SK-N-SH (cell line): Measurements from ENCODE around the gene SEMA3G.

Source experiments
- CTCF ChIP-seq: fragments of 200-600 bp; sonication (generic); IDR thresholded peaks from 2 replicates; pipeline ENCODE4 v1.6.1; 2017; ENCODE audit warnings: antibody characterized with exemption, mild to moderate bottlenecking, moderate library complexity
- EP300 ChIP-seq, 2 experiments: IDR thresholded peaks; 2 replicates each; pipeline versions ENCODE4 v1.4.0 to v1.6.1; 2012; ENCODE audit warnings: borderline replicate concordance in 1 of 2, low read depth in 1 of 2, low read length in 1 of 2
- EZH2phosphoT487 ChIP-seq: fragments of 200-600 bp; sonication (generic); IDR thresholded peaks from 2 replicates; pipeline ENCODE4 v1.6.1; 2017; ENCODE audit warnings: low read depth, mixed run types, mild to moderate bottlenecking, antibody characterized with exemption, moderate library complexity, borderline replicate concordance
- GABPA ChIP-seq: IDR thresholded peaks from 2 replicates; pipeline ENCODE4 v1.4.0; 2012; ENCODE audit warnings: low read depth, mild to moderate bottlenecking
- JUND ChIP-seq: IDR thresholded peaks from 2 replicates; pipeline ENCODE4 v1.4.0; 2012
- NFIC ChIP-seq: IDR thresholded peaks from 2 replicates; pipeline ENCODE4 v1.4.0; 2012; ENCODE audit warnings: borderline replicate concordance
- NRF1 ChIP-seq: IDR thresholded peaks from 2 replicates; pipeline ENCODE4 v1.6.1; 2012; ENCODE audit warnings: low read depth, mild to moderate bottlenecking, low read length
- POLR2AphosphoS5 ChIP-seq: IDR thresholded peaks from 2 replicates; pipeline ENCODE4 v1.6.1; 2012; ENCODE audit warnings: low read depth, low read length
- RAD21 ChIP-seq: IDR thresholded peaks from 2 replicates; pipeline ENCODE4 v1.6.1; 2012; ENCODE audit warnings: mild to moderate bottlenecking, low read length
- RCOR1 ChIP-seq: fragments of 150-350 bp; IDR thresholded peaks from 2 replicates; pipeline ENCODE4 v1.6.1; 2017; ENCODE audit warnings: antibody characterized with exemption, low read length
- TCF12 ChIP-seq: IDR thresholded peaks from 2 replicates; pipeline ENCODE4 v1.4.0; 2012
- YY1 ChIP-seq: IDR thresholded peaks from 2 replicates; pipeline ENCODE4 v1.4.0; 2012; ENCODE audit warnings: low read depth, mild to moderate bottlenecking

- TF ChIP-seq CTCF (no peak), RAD21 (no peak), GABPA (no peak), NRF1 (no peak), POLR2AphosphoS5 (no peak), TCF12 (no peak), JUND (no peak), RCOR1 (no peak), EP300 (IDR thresholded peaks at IDR 0.05; ENCODE audit: borderline replicate concordance in 1 of 2, low read depth in 1 of 2, low read length in 1 of 2) (no peak), YY1 (no peak), NFIC (no peak), EZH2phosphoT487 (no peak)
Measured at GRCh38 chr3:52440671-52441070, 4.2 kb downstream of the SEMA3G start.
